ENCODE data around the gene TTLL7.

TTLL7 gene

GRCh38 chr1:83883979-83884378 is 115.0 kb downstream of the TTLL7 start:
- DNase-seq (ENCODE audit: low read depth in 2 of 2), result no peak

DNA sequence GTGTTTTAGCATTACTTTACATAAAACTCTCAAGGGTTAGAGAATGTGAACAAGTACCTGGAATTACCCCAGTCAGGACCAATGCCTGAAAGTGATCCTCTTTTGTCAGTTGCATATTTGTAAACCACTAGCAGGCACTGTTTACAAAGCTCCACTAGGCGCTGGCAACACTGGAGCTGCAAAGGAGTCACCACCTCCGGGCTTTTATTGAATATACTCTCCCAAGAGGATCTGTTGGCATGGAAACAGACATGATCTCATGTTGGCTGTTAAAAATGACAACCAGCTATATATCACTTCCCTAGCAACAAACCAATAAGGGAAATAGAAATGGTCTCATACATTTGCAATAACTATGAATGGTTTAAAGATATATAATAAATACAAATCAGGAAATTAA is 116.0 kb downstream of the TTLL7 start:
- DNase-seq (ENCODE audit: low read depth in 2 of 2), result no peak

DNA sequence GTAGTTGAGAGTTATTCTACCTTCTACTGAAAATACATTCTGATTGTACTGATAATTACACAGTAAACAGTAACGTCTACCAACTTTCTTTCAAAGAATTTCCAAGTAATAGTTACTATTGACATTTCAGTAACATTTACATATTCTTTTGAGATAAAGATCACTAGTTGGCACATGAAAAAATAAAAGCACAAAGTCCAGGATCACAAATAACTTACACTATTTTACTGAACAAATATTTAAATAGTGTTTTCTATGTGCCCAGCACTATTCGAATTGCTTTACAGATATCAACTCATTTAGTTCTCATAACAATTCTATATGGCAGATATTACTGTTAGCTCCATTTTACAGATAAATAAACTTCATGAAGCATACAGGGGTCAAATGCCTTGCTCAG is 126.4 kb downstream of the TTLL7 start:
- no peak for DNase-seq (ENCODE audit: low read depth in 2 of 2)

DNA sequence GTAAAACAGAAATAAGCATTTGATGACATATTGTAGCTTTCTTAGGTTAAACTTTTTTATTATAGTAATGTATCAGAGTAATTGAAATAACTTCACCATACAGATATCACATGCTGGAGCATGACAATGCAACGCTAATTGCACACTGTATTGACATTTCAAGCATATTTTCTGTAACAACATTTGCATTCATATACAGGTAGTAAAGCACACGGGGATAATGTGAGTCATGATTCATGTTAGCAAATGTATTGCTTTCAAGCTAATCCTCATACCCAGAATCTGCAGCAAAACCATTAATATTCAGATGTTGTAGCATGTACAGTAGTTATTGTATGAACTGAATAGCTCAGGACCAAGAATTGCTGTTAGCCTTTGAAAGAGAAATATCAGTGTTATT is 133.9 kb downstream of the TTLL7 start:
- DNase-seq (ENCODE audit: low read depth in 2 of 2), result no peak

DNA sequence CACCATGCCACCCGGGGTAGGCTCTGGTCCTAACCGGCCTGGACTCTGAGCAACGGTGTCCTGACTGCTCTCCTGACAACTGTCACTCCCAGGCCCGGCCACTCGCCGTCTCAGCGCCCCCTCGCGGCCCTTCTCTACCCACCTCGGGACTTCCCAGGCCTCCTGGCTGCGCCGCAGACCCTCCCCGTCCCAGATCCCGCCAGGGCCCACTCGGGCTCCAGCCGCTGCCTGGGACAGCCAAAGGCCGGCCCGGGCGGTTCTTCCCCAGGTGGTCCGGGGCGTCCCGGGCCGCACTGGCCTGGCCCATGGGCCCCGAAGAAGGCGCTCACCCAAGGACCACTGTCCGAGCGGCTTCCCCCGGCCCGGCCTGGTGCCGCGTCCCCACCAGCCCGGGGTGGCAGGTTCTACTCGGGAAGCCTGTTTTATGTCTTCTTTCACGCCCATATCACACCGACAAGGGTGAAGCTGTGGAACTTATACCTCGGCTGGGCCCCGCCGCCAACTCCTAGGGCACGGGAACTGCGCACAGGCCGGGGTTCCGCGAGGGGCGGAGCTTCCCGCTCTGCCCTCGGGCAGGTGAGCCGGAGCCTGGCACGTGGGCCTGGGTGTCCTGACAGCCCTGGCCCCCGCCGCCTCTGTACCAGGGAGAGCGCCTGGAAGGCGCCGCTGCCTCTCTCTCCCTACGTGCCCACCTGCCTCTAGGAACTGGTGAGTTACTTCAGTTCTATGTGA is 138.3 kb downstream of the TTLL7 start:
- peak; percentile 60 to 77 for DNase-seq (ENCODE audit: low read depth in 2 of 2)

DNA sequence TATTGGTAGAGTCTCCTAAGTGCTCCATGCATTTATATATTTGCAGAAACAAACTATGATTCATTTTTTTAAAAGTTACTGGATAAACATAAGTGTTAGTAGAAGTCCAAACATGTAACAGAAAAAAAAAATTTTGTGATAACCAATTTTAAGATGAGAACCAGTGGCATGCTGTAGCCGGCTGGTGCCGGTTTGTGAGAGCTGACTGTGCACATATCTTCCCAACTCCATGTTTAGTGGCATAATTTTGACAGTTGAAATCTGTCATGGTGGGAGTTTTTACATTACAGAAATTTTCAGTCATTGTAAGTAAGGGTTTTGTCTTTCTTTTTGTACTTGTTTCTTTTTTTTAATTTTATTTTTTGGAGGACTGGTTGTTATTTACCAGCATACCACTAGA is 141.2 kb downstream of the TTLL7 start:
- DNase-seq (ENCODE audit: low read depth in 2 of 2), result no peak

DNA sequence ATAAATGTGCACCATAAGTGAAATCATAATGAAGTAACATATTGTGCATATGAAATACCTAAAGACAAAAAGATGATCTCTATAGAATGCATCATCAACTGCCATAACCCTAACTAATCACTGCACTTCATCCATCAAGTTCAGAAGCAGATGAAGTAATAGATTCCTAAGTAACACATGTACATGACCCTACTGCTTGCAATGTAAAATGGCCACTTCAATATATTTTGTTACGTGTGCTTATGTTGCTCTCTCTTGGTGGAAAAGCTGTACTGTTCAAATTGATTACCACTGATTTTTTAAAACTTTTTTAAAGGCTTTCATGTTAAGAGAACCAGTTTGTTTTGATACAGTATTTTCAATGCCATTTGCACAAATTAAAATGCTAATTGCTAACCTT is 141.8 kb downstream of the TTLL7 start:
- DNase-seq (ENCODE audit: low read depth in 2 of 2), result no peak

DNA sequence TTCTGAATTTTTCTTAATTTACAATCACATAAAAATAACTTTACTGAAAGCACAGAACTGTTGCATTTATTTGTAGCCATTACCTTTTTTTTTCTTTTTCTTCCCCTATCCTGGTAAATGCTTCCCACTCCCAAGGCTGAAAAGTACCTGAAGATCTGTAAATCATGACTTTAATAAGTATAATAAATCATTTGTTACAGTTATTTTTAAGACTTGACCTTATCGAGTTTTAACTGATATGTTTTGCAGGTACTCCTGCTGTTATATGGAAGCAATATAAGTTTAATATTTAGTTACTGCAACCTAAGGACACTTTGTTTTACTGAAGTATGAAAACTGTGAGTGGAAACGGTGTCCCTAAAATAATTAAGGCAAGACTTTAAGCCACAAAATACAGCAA is 142.6 kb downstream of the TTLL7 start:
- no peak for DNase-seq (ENCODE audit: low read depth in 2 of 2)

- no peak for DNase-seq (ENCODE audit: low read depth in 2 of 2)
Measured at GRCh38 chr1:83854456-83854855, 144.5 kb downstream of the TTLL7 start.

DNA sequence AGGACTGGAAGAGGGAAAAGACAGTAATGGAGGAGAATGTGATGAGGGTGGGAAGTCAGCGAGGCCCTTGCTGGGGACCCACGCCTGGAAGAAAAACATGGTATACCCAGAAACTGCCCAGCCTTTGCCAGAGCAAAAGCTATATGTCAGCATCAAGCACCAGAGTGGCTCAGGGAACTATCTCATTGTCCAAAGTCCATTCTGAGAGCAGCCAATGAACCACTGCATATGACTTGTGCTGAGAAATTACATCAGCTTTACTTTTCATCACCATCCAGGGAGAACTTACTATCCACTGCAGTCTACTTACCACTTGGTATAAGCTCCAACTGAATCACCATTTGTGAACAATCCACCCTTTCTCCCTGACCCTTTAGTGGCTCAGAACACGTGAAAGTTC is 148.1 kb downstream of the TTLL7 start:
- DNase-seq (ENCODE audit: low read depth in 2 of 2), result no peak

DNA sequence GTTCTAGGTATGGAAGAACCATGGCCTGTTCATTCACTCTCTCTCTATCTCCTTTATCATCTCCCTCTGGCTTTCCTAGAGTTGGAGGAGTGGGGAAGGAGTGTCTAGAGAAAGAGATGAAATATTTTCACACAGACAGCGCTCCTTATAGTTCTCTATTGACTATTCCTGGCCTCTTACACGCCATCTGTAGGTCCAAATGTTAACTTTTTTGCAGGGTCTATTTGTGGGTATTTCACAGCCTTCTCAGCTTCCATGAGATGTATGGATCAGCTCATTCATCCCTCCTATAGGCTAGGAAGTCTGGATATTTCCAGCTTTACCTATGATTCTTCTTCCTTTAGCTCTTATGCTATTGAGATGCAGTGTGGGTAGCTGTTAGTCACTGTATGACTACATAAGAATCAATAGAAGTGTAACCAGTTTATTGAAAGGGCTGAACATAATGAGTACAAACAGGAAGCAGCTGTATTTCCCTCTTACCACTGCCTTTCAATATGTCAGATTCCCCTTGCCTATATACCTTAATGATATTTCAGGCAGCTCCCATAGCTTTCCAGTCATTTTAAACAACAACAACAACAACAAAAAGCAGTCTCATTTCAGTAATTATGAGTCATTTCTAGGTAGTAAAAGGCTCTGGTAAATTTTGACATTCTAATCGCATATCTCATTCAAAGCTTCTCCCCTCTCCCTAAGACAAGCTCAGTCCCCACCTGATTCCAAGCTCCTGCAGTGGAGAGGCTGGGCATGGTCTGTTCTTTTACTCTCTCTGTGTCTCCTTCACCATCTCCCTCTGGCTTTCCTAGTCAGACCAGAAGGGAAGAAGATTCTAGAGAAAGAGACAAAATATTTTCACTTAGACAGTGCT is 149.5 kb downstream of the TTLL7 start:
- DNase-seq (ENCODE audit: low read depth in 2 of 2), result no peak

DNA sequence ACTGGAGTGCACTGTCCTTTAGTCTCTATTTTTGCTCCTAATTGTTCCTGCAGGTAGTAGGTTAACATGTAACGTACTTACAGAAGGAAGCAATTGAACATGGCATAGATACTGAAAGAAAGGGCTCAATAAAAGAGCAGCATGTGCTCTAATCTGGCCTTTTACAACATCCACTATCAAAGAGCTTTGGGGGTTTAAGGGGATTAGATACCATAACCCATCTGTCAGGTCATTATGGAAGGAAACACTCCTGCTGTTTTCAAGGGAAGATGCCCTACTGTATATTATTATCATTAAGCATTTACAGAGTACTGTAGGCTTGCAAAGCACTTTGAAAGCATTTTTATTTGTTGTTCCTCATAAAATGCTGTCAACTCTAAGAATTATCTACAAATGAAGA is 152.8 kb downstream of the TTLL7 start:
- no peak for DNase-seq (ENCODE audit: low read depth in 2 of 2)

- DNase-seq (ENCODE audit: low read depth in 2 of 2), result no peak
Measured at GRCh38 chr1:83845437-83846071, 153.4 kb downstream of the TTLL7 start.

- DNase-seq (ENCODE audit: low read depth in 2 of 2), result no peak
Measured at GRCh38 chr1:83844546-83844945, 154.4 kb downstream of the TTLL7 start.

- no peak for DNase-seq (ENCODE audit: low read depth in 2 of 2)
Measured at GRCh38 chr1:83839566-83840173, 159.3 kb downstream of the TTLL7 start.

DNA sequence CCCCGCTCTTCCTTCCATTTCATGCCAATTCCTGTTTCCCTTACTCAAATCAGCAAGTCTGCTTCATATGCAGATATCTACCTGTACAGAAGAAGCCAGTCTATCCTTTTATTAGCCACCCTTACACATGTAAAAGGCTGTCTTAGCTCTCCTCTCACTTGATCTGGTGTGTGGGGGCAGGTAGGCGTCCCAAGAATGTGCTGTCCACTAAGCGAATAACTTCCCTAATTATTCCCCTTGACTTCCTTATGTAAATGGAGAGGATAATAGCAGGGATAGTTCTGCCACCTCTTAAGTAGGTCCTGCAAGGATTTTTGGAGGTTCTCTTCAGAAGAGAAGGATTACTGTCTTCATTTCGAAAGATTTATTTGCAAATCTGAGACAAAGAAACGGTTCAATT is 160.4 kb downstream of the TTLL7 start:
- DNase-seq (ENCODE audit: low read depth in 2 of 2), result no peak

- no peak for DNase-seq (ENCODE audit: low read depth in 2 of 2)
Measured at GRCh38 chr1:83836543-83836942, 162.4 kb downstream of the TTLL7 start.

DNA sequence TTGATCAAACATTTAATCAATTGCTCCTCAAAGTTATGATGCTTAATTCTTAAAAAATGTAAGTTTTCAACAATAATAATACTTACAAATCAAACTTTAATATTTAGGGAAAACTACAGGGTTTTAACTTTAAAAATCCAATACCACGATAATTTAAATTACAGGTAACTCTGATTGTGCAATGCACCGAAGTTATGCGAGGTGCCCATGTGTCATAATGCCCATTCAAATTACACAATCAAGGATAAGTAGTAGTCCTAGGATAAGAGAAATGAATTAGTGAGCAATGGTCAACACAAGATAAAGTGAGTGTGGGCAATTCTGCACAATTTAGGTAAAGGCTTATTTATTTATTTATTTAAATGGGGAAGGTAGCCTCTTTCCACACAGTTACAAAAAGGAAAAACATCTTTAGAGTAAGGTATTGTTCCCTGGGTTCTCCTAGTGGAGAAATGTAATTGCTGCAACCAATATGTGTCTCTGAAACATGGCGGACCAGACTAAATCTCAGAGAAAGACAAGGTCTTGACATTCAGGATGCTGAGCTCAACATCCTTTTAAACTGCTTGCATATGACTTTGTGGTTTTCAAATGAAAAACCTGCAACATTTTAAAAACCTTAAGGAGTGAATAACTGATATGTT is 164.2 kb downstream of the TTLL7 start:
- DNase-seq (ENCODE audit: low read depth in 2 of 2), result no peak

GRCh38 chr1:83832194-83832593 is 166.7 kb downstream of the TTLL7 start:
- DNase-seq (ENCODE audit: low read depth in 2 of 2), result no peak

- no peak for DNase-seq (ENCODE audit: low read depth in 2 of 2)
Measured at GRCh38 chr1:83829106-83829505, 169.8 kb downstream of the TTLL7 start.

GRCh38 chr1:83828456-83828855 is 170.5 kb downstream of the TTLL7 start:
- no peak for DNase-seq (ENCODE audit: low read depth in 2 of 2)

DNA sequence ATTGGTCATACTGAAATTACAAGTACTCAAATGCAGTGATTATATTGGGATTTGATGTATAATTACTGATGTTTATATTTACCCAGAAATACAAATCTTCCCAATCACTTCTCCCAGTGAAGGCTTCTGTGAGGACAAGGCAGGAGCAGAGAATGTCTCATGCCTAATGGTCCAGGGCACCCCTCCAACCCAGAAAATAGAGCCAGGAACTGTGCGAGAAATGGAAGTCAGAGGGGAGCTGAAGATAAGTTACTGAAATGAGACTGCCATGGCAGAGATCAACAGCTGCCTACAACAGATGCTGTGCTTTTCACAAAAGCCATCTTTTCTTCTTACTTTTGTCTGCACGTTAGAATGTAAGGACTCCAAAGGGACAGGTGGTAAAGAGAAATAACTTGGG is 171.2 kb downstream of the TTLL7 start:
- no peak for DNase-seq (ENCODE audit: low read depth in 2 of 2)
